ENCODE measurements around the gene SCRG1.

DNA sequence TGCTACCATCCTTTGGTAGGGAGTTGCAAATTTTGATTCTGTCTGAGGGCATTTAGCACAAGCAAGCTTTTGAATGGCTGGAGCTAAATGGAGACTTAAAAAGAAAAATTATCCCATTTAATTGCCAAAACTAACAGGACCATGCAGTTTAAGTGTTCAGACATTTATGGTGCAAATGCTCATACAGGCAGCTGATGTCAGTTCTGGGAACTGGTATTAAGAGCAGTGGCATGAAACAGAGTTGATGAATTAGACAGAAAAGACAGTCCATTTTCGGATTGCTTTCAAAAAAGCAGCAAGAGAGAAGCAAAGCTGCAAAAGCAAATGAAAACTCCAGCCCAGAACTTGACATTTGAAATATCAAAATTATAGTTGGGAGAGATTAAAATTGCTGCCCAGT, 1.3 kb downstream of the SCRG1 start:
- TF ChIP-seq YY1 (IDR thresholded peaks at IDR 0.05; ENCODE audit: insufficient read depth, insufficient read length), result no peak
- no peak for TF ChIP-seq ZNF274 (IDR thresholded peaks at IDR 0.05; ENCODE audit: low read depth, low read length)

All from NT2/D1 (cell line).